ENCODE data around the gene SMYD5.

Gene SMYD5

GRCh38 chr2:73266061-73266901, 52.2 kb downstream of the SMYD5 start:
- Mint-ChIP-seq H3K27me3 (no peaks in the 10 kb centered on the region), H3K27ac (no peak overlapping the region), H3K36me3 (ENCODE audit: low read depth) (peaks cover 31% of the 10 kb centered on the region), H3K9me3 (no peaks in the 10 kb centered on the region), H3K4me3 (no peak overlapping the region), H3K4me1 (peaks cover 11% of the 10 kb centered on the region)
- ATAC-seq (no peak), DNase-seq (no peak)

DNA sequence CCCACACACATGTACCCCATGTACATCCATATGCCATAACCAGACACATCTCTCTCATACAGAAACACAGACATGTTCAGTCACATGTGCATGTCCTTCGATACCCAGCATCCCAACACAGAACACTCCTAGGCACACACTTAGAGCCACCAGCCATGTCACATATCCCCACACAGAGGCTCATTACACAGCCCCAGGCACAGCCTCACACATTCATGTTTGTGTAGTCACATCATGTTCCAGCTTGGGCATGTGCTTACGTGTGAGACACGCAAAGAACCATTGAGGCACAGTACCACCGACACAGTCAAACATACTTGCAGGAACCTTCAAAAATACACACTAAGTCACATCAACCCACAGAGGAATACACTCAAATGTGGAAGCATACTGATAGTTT, 53.0 kb downstream of the SMYD5 start:
- Mint-ChIP-seq H3K4me3 (no peak overlapping the region), H3K36me3 (ENCODE audit: low read depth) (peaks cover 32% of the 10 kb centered on the region), H3K27ac (no peak overlapping the region), H3K27me3 (no peaks in the 10 kb centered on the region), H3K9me3 (no peaks in the 10 kb centered on the region), H3K4me1 (peaks cover 11% of the 10 kb centered on the region)
- DNase-seq (no peak), ATAC-seq (no peak)

DNA sequence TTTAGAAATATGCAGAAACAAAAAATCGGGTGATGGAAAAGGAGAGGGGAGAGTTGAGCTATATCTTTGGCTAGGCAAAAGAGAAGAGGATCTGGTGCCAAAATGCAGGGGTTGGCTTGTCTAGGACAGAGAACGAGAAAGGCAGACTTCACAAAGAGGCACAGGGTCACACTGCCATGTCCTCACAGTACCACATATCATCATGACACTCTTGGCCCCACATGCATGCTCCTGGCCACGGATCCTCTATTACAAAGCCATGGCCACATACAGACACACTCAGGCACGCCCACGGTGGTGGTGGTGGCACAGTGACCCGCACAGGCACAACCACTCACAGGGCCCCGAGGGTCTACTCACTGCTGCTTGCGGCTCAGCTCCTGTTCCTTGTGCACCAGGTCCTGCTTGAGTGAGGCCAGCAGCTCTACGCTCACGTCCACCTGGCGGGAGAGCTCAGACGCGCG, 54.4 kb downstream of the SMYD5 start:
- Mint-ChIP-seq H3K9me3 (no peaks in the 10 kb centered on the region), H3K27me3 (no peaks in the 10 kb centered on the region), H3K4me3 (peak overlapping the region; percentile 1), H3K4me1 (peaks cover 11% of the 10 kb centered on the region), H3K36me3 (ENCODE audit: low read depth) (peaks cover 33% of the 10 kb centered on the region), H3K27ac (no peak overlapping the region)
- ATAC-seq (no peak), DNase-seq (no peak)

DNA sequence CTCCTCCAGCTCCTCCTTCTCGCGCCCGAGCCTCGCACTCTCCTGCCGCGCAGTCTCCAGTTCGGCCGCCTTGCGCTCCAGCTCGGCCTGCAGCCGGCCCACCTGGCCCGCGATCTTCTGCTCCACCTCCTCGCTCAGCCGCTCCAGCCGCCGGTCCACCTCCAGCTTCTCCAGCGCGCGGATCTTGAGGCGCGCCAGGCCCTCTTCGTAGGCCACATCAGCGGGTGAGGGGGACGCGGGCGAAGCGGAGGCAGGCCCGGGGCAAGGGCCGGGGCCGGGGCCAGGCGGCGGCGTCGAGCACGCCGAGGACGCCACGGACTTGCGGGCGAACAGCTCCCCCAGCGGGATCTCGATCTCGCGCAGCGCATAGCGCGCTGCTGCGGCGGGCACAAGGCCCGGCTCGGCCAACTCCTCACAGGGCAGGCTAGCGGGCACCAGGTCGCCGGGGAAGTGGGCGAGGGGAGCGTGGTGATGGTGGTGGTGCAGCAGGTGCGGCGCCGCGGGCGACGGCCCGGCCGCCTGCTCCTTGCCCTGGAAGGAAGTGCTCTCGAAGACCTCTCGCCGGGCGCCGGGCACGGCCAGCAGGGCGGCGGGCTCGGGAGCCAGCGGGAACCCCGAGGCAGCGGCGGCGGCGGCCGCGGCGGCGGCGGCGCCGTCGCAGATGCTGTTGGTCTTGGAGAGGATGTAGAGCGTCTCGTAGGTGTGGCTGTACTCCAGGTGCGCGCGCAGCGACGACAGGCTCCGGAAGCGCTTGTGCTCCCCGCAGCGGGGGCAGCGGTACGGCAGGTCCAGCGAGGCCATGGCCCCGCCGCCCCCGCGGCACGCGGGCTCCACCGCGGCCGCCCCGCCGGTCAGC, 55.0 kb downstream of the SMYD5 start:
- DNase-seq (peak; percentile 61), ATAC-seq (peak; percentile 82)
- no peak overlapping the region for H3K27ac Mint-ChIP-seq
- peaks cover 11% of the 10 kb centered on the region for H3K4me1 Mint-ChIP-seq
- no peaks in the 10 kb centered on the region for H3K9me3 Mint-ChIP-seq
- H3K27me3 Mint-ChIP-seq = no peaks in the 10 kb centered on the region
- H3K4me3 Mint-ChIP-seq = no peak overlapping the region
- H3K36me3 Mint-ChIP-seq (ENCODE audit: low read depth) = peaks cover 33% of the 10 kb centered on the region

- H3K4me1 Mint-ChIP-seq = peaks cover 11% of the 10 kb centered on the region
- peak; percentile 16 for ATAC-seq
- peaks cover 34% of the 10 kb centered on the region for H3K36me3 Mint-ChIP-seq (ENCODE audit: low read depth)
- H3K27ac Mint-ChIP-seq = no peak overlapping the region
- H3K9me3 Mint-ChIP-seq = no peaks in the 10 kb centered on the region
- peak overlapping the region; percentile 6 for H3K4me3 Mint-ChIP-seq
- no peak for DNase-seq
- no peaks in the 10 kb centered on the region for H3K27me3 Mint-ChIP-seq
Observed at GRCh38 chr2:73269686-73270465, 55.8 kb downstream of the SMYD5 start.

DNA sequence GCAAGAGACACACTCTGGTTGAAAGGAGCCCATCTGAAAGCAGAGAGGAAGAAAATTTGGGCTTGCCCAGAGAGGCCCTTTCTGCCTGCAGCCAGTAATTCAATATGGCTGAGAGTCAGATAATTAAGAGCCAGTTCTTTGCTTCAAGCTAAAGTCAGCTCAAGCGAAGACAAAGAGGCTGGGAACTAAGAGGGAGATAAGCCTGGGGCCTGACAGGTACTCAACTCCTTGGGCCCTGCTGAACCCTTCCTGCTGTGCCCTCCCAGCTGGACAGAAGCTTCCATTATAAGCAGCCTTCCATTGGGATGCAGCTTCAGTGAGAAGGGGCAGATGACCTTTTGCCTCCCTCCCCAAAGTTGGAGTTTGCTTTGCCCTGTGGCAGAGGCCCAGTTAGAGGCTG, 58.2 kb downstream of the SMYD5 start:
- ATAC-seq (no peak), DNase-seq (no peak)
- H3K36me3 Mint-ChIP-seq (ENCODE audit: low read depth) = peaks cover 36% of the 10 kb centered on the region
- no peaks in the 10 kb centered on the region for H3K9me3 Mint-ChIP-seq
- no peak overlapping the region for H3K4me3 Mint-ChIP-seq
- H3K27me3 Mint-ChIP-seq = no peaks in the 10 kb centered on the region
- no peak overlapping the region for H3K27ac Mint-ChIP-seq
- H3K4me1 Mint-ChIP-seq = peaks cover 11% of the 10 kb centered on the region
